MM.1S (cell line): ENCODE data around the gene PADI6.

ENCODE experiments used
- CTCF ChIP-seq: fragments of 300-600 bp; sonication (generic); IDR thresholded peaks from 2 replicates; pipeline ENCODE4 v1.5.1; 2016; ENCODE audit warnings: antibody characterized with exemption, low read length, mixed read lengths
- EZH2 ChIP-seq: fragments of 300-600 bp; sonication (generic); optimal IDR thresholded peaks from 2 replicates; pipeline ENCODE3; 2017; ENCODE audit warnings: low read depth, mild to moderate bottlenecking, antibody characterized with exemption, low read length, mixed read lengths
- EZH2phosphoT487 ChIP-seq: fragments of 300-600 bp; sonication (generic); IDR thresholded peaks from 2 replicates; pipeline ENCODE4 v1.6.1; 2018; ENCODE audit warnings: antibody characterized with exemption, low read length

- TF ChIP-seq CTCF (no peak), EZH2 (no peak), EZH2phosphoT487 (no peak)
Observed at GRCh38 chr1:17371896-17372295, at the start of gene PADI6.
